Neural cell (in vitro differentiated cells): ENCODE measurements around the gene PTP4A2. TPM values are rescaled to one million over a fixed set of nuclear protein-coding genes. Genes with fewer than 3 reads are reported as not detected.

ENCODE experiments used
- H2AFZ ChIP-seq: fragments of 200-600, 300-800 bp; sonication (generic), shearing (Covaris generic); 2 replicates; pipeline ENCODE4 v1.6.0; 2014; ENCODE audit warnings: low read depth, mild to moderate bottlenecking, antibody characterized with exemption, low read length, moderate library complexity
- H3F3A ChIP-seq: fragments of 200-600 bp; shearing (Covaris generic); 2 replicates; pipeline ENCODE4 v1.6.1; 2016; ENCODE audit warnings: mild to moderate bottlenecking, moderate library complexity, mixed read lengths, antibody characterized with exemption, low read length; ENCODE audit not compliant: insufficient read depth, poor library complexity, severe bottlenecking
- H3K27ac ChIP-seq: fragments of 200-600, 300-800 bp; sonication (generic), shearing (Covaris generic); 2 replicates; pipeline ENCODE4 v1.5.1; 2014; ENCODE audit warnings: mild to moderate bottlenecking, low read length, moderate library complexity
- H3K27me3 ChIP-seq: fragments of 300-800, 200-600 bp; sonication (generic), shearing (Covaris generic); 2 replicates; pipeline ENCODE4 v1.6.0; 2014; ENCODE audit warnings: mild to moderate bottlenecking, low read depth, low read length, moderate library complexity; ENCODE audit not compliant: insufficient read depth
- H3K36me3 ChIP-seq: fragments of 300-800, 200-600 bp; sonication (generic), shearing (Covaris generic); 2 replicates; pipeline ENCODE4 v1.5.1; 2014; ENCODE audit warnings: mild to moderate bottlenecking, antibody characterized with exemption, low read length, moderate library complexity; ENCODE audit not compliant: insufficient read depth
- H3K4me2 ChIP-seq: fragments of 300-800, 200-600 bp; sonication (generic), shearing (Covaris generic); 2 replicates; pipeline ENCODE4 v1.6.0; 2014; ENCODE audit warnings: mild to moderate bottlenecking, low read length
- H3K4me3 ChIP-seq: fragments of 300-800, 200-600 bp; sonication (generic), shearing (Covaris generic); 2 replicates; pipeline ENCODE4 v1.5.1; 2014; ENCODE audit warnings: mild to moderate bottlenecking, low read length, moderate library complexity
- H3K79me2 ChIP-seq: fragments of 200-600 bp; shearing (Covaris generic); replicated peaks from 2 replicates; pipeline ENCODE4 v1.6.0; 2014; ENCODE audit warnings: mild to moderate bottlenecking, low read length, moderate library complexity; ENCODE audit not compliant: insufficient read depth
- H3K9ac ChIP-seq: fragments of 300-800, 200-600 bp; sonication (generic), shearing (Covaris generic); 2 replicates; pipeline ENCODE4 v1.6.1; 2016; ENCODE audit warnings: mild to moderate bottlenecking, low read length, mixed read lengths
- H3K9me2 ChIP-seq: fragments of 200-600 bp; shearing (Covaris generic); 2 replicates; pipeline ENCODE4 v1.6.1; 2016; ENCODE audit warnings: mild to moderate bottlenecking, low read length, mixed read lengths; ENCODE audit not compliant: insufficient read depth
- H3K9me3 ChIP-seq: fragments of 200-600, 300-800 bp; sonication (generic), shearing (Covaris generic); 2 replicates; pipeline ENCODE4 v1.6.1; 2016; ENCODE audit warnings: mild to moderate bottlenecking, mixed run types, low read length, moderate library complexity, mixed read lengths
- H4K20me1 ChIP-seq: fragments of 200-600 bp; shearing (Covaris generic); 2 replicates; pipeline ENCODE4 v1.6.1; 2016; ENCODE audit warnings: mild to moderate bottlenecking, mixed run types; ENCODE audit not compliant: insufficient read depth
- EP300 ChIP-seq: fragments of 450-650 bp; conservative IDR thresholded peaks from 2 replicates; pipeline ENCODE4 v1.6.1; 2014; ENCODE audit warnings: antibody characterized with exemption, mild to moderate bottlenecking, moderate library complexity; ENCODE audit not compliant: poor library complexity, severe bottlenecking
- EZH2 ChIP-seq: fragments of 200-600, 300-800 bp; shearing (Covaris generic), sonication (generic); IDR thresholded peaks from 2 replicates; pipeline ENCODE4 v1.6.1; 2014; ENCODE audit warnings: antibody characterized with exemption, low read length, borderline replicate concordance, mild to moderate bottlenecking; ENCODE audit not compliant: insufficient read depth, poor library complexity, severe bottlenecking
- MXI1 ChIP-seq: fragments of 450-650 bp; conservative IDR thresholded peaks from 2 replicates; pipeline ENCODE4 v1.6.1; 2014; ENCODE audit warnings: antibody characterized with exemption, mild to moderate bottlenecking; ENCODE audit not compliant: poor library complexity, severe bottlenecking
- POLR2AphosphoS5 ChIP-seq: IDR thresholded peaks from 2 replicates; pipeline ENCODE4 v1.6.1; 2012
- RAD21 ChIP-seq: fragments of 450-650 bp; conservative IDR thresholded peaks from 2 replicates; pipeline ENCODE4 v1.6.1; 2014; ENCODE audit warnings: antibody characterized with exemption, mild to moderate bottlenecking, moderate library complexity
- SMC3 ChIP-seq: fragments of 450-650 bp; conservative IDR thresholded peaks from 2 replicates; pipeline ENCODE4 v1.6.1; 2014; ENCODE audit warnings: antibody characterized with exemption, mild to moderate bottlenecking, moderate library complexity; ENCODE audit not compliant: poor library complexity
- TAF1 ChIP-seq: IDR thresholded peaks from 2 replicates; pipeline ENCODE4 v1.6.1; 2012; ENCODE audit warnings: low read depth
- polyA plus RNA-seq: library from polyadenylated mRNA; depleted of rRNA; stranded (reverse); fragments of >200 nt; gene quantifications from 2 replicates; pipeline ENCODE4 v1.2.3, GENCODE V29; 2014
- TF ChIP-seq, protein P1 (sequence below): IDR thresholded peaks from 2 replicates; pipeline ENCODE4 v1.6.1; 2012; ENCODE audit warnings: borderline replicate concordance
- TF ChIP-seq, protein P2 (sequence below): fragments of 450-650 bp; IDR thresholded peaks from 2 replicates; pipeline ENCODE4 v1.5.1; 2014; ENCODE audit warnings: antibody characterized with exemption, mild to moderate bottlenecking, moderate library complexity; ENCODE audit not compliant: poor library complexity, severe bottlenecking

Gene PTP4A2
- polyA plus RNA-seq, 1 donor from 2014 or later = 250 TPM

DNA sequence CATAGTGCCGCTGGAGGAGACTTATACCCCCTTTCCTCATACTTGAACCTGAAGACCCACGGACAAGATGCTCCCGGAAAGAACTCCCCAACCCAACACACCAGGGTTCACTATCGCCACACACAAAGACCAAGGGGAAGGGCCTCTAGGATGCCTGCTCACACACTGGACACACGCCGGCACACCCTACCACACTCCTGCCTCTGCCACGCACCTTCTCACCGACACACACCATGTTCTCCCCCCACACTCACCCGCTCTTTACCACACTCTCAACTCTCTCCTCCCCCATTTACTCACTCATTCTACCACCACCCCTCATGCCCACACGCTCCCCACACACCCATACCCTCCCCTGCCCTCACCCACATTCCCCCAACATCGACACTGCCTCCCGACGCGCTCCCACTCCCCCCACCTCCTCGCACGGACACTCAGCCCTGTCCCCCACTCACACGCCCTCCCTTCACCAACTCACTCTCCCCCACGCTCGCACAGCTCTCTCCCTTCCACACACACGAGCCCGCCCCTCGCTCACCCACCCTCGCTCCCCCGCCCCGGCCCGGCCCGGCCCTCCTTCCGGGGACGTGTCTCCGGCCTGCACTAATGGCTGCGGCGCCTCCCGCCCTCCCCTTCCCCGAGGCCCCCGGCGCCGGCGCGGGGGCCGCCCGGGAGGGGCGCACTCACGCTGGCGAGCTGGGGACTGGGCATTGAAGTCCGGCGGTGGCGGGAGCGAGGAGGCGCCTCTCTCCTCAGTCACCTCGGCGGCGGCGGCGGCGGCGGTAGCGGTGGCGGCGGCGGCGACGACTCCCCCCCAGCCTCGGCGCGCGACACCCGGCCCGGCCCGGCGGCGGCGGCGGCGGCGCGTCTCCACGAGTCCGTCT is 626 bp downstream of the PTP4A2 start:
- Histone ChIP-seq H3K27me3 (no peaks in the 10 kb centered on the region), H3K36me3 (no peaks in the 10 kb centered on the region), H3K9me2 (no peaks in the 10 kb centered on the region), H4K20me1 (peaks cover 3% of the 10 kb centered on the region), H3K4me2 (peak overlapping the region; percentile 85), H3K79me2 (peaks cover 49% of the 10 kb centered on the region), H3K9ac (peak overlapping the region; percentile 82), H3F3A (no peaks in the 10 kb centered on the region), H2AFZ (peak overlapping the region; percentile 51), H3K4me3 (peak overlapping the region; percentile 78), H3K9me3 (no peaks in the 10 kb centered on the region), H3K27ac (peak overlapping the region; percentile 80)
- TF ChIP-seq RAD21 (no peak), SMC3 (no peak), MXI1 (peak; percentile 43), EP300 (no peak), TAF1 (no peak), EZH2 (no peak), POLR2AphosphoS5 (peak; percentile 31)
- TF ChIP-seq, protein P1, sequence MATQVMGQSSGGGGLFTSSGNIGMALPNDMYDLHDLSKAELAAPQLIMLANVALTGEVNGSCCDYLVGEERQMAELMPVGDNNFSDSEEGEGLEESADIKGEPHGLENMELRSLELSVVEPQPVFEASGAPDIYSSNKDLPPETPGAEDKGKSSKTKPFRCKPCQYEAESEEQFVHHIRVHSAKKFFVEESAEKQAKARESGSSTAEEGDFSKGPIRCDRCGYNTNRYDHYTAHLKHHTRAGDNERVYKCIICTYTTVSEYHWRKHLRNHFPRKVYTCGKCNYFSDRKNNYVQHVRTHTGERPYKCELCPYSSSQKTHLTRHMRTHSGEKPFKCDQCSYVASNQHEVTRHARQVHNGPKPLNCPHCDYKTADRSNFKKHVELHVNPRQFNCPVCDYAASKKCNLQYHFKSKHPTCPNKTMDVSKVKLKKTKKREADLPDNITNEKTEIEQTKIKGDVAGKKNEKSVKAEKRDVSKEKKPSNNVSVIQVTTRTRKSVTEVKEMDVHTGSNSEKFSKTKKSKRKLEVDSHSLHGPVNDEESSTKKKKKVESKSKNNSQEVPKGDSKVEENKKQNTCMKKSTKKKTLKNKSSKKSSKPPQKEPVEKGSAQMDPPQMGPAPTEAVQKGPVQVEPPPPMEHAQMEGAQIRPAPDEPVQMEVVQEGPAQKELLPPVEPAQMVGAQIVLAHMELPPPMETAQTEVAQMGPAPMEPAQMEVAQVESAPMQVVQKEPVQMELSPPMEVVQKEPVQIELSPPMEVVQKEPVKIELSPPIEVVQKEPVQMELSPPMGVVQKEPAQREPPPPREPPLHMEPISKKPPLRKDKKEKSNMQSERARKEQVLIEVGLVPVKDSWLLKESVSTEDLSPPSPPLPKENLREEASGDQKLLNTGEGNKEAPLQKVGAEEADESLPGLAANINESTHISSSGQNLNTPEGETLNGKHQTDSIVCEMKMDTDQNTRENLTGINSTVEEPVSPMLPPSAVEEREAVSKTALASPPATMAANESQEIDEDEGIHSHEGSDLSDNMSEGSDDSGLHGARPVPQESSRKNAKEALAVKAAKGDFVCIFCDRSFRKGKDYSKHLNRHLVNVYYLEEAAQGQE = no peak
- TF ChIP-seq, protein P2, sequence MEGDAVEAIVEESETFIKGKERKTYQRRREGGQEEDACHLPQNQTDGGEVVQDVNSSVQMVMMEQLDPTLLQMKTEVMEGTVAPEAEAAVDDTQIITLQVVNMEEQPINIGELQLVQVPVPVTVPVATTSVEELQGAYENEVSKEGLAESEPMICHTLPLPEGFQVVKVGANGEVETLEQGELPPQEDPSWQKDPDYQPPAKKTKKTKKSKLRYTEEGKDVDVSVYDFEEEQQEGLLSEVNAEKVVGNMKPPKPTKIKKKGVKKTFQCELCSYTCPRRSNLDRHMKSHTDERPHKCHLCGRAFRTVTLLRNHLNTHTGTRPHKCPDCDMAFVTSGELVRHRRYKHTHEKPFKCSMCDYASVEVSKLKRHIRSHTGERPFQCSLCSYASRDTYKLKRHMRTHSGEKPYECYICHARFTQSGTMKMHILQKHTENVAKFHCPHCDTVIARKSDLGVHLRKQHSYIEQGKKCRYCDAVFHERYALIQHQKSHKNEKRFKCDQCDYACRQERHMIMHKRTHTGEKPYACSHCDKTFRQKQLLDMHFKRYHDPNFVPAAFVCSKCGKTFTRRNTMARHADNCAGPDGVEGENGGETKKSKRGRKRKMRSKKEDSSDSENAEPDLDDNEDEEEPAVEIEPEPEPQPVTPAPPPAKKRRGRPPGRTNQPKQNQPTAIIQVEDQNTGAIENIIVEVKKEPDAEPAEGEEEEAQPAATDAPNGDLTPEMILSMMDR = no peak

DNA sequence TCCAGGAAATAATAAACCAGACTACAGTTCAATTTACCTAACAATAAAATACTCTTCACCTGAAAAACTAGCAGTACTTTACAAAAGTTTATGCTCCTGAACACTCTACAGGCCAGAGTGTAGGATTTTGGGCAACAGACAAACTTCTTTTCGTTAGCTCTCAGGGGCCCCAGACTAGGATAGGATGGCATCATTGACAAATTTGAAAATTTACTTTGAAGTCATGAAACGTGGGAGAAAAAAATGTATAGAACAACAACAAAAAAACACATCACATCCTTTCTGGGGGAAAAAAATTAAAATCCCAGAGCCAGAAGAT is 1.2 kb downstream of the PTP4A2 start:
- no peaks in the 10 kb centered on the region for H3K9me3 ChIP-seq
- H4K20me1 ChIP-seq = peaks cover 7% of the 10 kb centered on the region
- TF ChIP-seq TAF1 = no peak
- no peak for TF ChIP-seq MXI1
- TF ChIP-seq EP300 = no peak
- TF ChIP-seq, protein P2 = no peak
- no peak for TF ChIP-seq SMC3
- no peak for TF ChIP-seq RAD21
- H3K4me2 ChIP-seq = peak overlapping the region; percentile 85
- no peak overlapping the region for H2AFZ ChIP-seq
- H3K9ac ChIP-seq = peak overlapping the region; percentile 82
- H3K79me2 ChIP-seq = peaks cover 55% of the 10 kb centered on the region
- no peaks in the 10 kb centered on the region for H3K27me3 ChIP-seq
- H3K4me3 ChIP-seq = peak overlapping the region; percentile 78
- H3F3A ChIP-seq = no peaks in the 10 kb centered on the region
- H3K9me2 ChIP-seq = no peaks in the 10 kb centered on the region
- no peaks in the 10 kb centered on the region for H3K36me3 ChIP-seq
- peak overlapping the region; percentile 80 for H3K27ac ChIP-seq
